ENCODE measurements around the gene OLIG1. TPM values are rescaled to one million over a fixed set of nuclear protein-coding genes. Genes with fewer than 3 reads are reported as not detected.

Gene OLIG1
- total RNA-seq, 1 donor from 2014 or later: not detected

DNA sequence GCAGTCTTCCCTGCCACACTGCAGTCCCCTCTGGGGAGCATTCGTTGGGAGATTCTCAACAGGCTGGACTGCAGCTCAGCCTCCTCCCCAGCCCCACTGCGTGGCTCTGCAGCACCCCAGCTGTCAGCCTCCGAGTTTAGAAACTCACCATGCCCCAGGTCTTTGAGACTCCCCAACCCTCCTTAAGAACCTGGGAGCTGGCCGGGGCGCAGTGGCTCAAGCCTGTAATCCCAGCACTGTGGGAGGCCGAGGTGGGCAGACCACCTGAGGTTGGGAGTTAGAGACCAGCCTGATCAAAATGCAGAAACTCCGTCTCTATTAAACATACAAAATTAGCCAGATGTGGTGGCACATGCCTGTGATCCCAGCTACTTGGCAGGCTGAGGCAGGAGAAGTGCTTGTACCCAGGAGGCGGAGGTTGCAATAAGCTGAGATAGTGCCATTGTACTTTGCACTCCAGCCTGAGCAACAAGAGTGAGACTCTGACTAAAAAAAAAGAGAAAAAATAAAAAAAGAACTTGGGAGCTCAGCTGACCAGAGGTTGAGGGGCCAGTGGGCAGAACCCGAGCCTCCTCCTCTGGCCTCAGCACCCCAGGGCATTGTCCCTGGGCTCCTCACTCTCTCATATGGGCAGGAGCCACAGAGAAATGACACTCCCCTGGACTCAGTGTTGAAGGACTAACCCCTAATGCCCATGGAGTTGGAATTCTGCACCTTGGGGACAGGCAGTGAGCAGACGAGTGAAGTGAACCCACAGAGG is 38.6 kb upstream of the OLIG1 start:
- no peak for DNase-seq (ENCODE audit: low spot score)

DNA sequence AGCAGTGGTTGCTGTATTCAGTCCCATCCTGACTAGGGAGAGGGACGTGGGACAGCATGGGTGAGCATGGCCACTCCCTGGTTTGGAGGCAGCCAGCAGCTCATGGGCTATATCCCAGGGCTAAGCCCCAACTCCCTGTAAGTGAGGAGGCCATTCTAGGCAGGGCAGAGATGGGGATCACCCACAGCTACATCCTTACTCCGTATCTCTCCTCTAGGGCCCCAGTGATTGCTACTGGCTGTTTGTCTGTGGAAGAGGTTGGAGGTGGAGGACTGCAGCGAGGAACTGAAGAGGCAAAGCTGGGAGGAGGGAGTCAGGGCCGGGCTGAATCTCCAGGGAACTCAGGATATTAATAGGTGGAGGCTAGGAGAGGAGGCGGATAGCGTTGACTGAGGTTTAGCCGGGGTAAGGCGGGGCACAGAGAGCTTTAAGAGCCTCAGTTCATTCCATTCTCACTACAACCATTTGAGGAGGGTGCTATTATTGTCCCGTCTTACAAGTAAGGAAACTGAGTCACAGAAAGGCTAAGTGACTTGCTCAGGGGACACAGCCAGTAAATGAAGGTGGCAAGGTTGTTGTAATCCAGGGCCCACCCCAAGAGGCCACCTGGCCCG is 37.4 kb upstream of the OLIG1 start:
- DNase-seq (ENCODE audit: low spot score): no peak

DNA sequence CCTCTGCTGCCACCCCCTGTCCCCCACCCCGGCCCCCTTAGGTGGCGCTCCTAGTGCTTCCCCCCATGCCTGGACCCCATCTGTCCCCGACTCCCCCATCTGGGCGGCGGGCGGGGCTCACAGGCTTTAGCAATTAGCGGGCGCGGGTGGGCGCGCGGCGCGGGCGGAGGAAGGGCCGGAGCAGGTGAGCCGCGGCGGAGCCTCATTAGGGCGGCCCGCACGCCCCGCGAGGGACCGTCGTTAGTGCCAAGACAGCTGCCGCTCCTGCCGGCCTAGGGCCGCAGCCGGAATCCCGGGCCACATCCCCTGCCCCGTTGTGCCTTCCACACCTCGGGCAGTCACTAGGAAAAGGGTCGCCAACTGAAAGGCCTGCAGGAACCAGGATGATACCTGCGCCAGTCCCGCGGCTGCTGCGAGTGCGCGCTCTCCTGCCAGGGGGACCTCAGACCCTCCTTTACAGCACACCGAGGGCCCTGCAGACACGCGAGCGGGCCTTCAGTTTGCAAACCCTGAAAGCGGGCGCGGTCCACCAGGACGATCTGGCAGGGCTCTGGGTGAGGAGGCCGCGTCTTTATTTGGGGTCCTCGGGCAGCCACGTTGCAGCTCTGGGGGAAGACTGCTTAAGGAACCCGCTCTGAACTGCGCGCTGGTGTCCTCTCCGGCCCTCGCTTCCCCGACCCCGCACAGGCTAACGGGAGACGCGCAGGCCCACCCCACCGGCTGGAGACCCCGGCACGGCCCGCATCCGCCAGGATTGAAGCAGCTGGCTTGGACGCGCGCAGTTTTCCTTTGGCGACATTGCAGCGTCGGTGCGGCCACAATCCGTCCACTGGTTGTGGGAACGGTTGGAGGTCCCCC is 36.6 kb upstream of the OLIG1 start:
- no peak for DNase-seq (ENCODE audit: low spot score)

DNA sequence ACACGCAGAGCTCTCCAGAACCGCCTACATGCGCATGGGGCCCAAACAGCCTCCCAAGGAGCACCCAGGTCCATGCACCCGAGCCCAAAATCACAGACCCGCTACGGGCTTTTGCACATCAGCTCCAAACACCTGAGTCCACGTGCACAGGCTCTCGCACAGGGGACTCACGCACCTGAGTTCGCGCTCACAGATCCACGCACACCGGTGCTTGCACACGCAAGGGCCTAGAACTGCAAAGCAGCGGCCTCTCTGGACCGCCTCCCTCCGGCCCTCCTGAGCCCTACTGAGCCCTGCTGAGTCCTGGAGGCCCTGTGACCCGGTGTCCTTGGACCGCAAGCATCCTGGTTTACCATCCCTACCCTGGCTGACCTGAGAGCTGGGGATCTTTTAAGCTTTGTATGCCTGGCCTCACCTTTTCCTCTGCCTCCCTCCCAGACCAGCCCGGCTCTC is 36.0 kb upstream of the OLIG1 start:
- no peak for DNase-seq (ENCODE audit: low spot score)

DNA sequence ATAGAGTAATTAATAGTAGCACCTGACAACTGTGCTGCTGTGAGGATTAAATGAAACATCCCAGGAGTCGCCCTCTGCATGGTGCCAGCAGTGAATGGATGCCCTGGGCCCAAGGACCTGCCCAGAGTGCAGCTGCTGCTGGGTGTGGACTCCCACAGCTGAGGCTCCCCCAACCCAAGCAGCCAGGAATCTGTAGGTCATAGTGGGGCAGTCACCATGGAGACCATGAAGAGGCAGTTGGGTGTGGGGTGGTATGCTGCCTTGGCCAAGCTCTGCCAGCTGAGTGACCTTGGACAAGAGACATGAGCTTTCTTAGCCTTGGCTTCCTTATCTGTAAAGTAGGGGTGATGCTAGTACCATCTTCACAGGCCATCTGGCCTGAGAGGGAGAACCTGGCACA is 34.8 kb upstream of the OLIG1 start:
- DNase-seq (ENCODE audit: low spot score): no peak

DNA sequence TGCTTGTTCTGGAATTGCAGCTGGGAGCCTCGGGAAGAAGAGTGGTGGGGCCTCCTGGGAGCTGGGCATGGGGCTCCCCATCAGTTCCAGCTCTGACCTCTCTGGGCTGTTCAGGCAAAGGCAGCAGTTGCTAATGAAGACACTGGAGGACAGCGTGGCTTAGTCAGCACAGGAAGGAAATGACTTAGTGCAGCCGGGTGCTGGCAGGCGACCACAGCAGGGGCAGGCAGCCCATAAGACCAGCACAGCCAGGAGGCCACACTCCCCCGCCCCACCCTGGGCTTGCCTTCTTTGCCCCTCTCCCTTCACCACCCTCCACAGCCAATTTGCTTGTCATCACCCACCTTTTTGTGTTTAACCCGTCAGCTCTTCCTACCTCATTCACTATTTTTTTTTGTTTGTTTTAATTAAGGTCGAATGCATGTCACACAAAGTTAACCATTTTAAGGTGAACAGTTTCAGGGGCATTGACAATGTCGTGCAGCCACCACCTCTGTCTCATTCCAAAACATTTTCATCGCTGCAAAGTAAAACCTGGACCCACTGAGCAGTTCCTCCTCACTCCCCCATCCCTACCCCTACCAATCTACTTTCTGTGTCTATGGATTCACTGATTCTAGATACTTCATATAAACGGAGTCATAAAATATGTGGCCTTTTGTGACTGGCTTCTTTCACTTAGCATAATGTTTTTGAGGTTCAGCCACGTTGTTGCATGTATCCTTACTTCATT is 33.3 kb upstream of the OLIG1 start:
- DNase-seq (ENCODE audit: low spot score): no peak

DNA sequence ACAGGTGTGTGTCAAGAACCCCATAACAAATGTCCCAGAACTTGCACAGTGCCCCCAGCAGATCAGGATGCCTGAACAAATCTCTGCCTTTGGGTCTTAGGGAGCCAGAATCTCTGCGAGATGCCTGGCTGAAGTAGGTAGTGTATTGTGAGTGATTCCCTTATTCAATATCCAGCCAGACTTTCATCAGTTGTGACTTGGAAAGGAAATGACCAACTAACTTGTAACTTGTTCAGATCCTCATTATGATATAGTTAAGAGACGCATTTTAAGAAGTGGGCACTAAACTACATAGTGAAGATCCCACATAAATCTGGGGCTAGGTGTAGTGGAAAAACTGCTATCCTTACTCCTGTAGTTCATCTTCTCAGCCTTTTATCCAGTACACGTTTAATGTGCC is 32.4 kb upstream of the OLIG1 start:
- DNase-seq (ENCODE audit: low spot score): no peak

DNA sequence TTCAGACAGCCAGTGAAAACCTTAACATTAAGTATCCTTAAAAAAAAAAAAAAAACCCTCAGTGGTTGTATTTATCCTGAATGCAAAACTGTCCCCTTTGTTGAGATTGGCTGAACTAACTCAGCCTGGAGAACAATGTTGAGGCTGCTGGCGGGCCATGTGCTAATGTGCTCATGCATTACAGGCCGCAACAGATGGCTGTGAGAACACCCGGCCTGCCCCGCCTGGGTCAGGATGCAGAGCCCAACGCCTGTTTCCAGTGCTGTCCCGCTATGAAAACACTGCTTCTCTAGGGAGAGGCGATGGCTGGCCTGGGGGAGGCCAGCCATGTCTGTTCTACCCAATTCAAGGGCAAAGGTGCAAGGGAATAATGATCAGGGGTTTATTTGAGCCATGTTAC is 30.4 kb upstream of the OLIG1 start:
- DNase-seq (ENCODE audit: low spot score): no peak

DNA sequence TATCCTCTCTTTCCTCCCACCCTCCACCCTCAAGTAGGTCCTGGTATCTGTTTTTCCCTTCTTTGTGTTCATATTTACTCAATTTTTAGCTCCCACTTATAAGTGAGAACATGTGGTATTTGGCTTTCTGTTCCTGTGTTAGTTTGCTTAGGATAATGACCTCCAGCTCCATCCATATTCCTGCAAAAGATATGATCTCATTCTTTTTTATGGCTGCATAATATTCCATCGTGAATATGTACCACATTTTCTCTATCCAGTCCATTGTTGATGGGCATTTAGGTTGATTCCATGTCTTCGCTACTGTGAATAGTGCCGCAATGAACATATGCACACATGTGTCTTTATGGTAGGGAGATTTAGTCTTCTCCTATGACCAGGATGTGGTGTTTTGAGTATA is 29.7 kb upstream of the OLIG1 start:
- DNase-seq (ENCODE audit: low spot score): no peak

DNA sequence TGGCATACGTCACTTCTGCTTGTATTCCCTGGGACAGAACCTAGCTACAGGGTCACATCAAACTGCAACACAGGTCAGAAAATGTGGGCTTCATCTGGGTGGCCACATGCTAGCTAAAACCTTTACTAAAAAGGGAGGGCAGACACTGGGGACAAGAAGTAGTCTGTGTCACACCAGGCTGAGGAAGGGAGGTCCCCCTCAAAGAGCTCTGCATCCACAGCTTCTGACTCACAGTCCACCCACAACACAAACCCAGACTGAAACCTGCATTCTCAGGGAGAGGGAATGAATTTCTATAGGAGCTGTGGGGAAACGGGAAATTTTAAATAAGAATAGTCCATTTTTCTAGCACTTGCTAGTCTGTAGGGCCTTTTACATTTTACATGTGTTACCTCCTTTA is 28.0 kb upstream of the OLIG1 start:
- DNase-seq (ENCODE audit: low spot score): no peak

DNA sequence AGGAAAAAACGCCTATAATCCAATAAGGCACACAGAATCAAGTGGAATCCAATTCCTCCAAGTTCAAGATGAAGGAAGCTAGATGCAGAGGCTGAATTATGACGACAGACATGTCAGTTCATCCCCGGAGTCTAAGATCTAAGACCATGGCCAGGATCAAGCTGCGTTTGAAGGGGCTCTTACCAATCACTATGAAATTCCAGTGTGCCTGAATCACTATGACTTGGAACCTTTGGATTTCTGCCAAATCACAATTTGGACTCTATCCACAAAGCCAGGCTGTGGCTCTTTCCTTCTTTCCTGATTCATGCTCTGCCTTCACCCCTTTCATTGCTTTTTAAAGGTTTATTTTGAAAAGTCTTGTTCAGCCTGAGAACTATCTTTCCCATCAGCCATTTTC is 27.1 kb upstream of the OLIG1 start:
- peak; percentile 91 for DNase-seq (ENCODE audit: low spot score)

DNA sequence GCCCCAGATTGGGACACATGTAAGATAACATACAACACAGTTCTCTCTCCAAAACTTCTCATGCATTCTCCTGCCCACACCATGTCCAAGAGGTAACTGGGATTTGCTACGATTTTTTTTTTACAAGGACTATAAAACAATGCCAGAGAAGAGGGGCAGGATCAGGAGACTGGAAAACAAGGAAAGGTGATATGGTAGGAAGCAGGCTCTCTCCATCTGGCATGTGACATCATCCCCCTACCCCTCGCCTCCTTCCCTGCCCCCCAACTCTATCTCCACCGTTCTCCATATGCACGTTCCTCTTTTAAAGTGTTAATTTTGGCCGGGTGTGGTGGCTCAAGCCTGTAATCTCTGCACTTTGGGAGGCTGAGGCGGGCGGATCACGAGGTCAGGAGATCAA is 23.5 kb upstream of the OLIG1 start:
- no peak for DNase-seq (ENCODE audit: low spot score)

DNA sequence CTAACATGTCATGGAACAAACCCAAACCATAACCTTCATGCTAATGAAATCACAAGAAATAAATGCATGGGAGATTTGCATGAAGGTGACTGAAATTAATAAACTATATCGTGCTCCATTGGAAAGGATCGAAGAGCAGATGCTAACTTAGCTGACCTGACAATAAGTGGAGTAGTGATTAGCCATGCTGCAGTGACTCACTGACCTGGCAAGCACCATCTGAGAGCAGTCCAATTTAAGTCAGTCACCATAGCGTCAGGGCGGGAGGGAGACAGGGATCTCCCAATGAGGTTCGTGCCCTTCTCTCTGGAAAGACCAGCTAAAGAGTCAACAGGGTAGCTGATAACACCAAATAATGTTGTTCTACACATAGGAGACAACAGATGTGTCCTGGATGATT is 22.7 kb upstream of the OLIG1 start:
- DNase-seq (ENCODE audit: low spot score): no peak

DNA sequence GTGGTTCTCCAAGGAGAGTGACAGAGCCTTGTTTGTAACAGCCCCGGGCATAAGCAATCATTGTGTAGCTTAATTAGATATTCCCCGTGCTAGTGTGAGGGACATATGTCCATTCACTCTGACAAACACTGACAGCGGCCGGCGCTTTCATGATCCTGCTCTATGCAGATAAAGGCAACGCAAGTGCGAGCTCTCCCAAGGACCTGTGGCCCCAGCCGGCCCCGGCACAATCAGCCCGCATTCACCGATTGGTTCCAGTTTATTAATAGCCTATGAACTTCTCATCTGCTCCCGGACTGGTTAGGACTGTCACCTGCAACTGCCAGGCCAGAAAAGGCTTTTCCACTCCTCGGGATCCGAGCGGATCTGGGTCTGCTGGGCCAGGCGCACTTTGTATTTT is 18.0 kb upstream of the OLIG1 start:
- DNase-seq (ENCODE audit: low spot score): no peak

DNA sequence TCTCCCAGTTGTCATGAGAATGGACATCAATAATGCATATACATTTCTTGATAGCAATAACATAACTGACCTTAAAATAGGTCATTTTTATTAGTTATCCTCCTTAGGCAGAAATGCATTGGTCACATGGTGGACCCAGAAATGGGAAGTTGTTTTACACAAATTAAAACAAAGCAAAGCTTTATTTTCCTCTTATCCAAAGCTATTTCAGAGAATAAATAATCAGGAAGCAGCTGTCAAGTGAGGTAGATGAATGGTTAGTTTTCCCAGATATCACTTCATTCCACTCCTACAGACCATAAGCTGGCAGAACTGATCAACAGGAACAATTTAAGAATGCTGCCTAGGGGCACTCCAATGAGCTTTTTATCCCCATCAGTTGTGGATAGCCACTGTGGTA is 16.0 kb upstream of the OLIG1 start:
- no peak for DNase-seq (ENCODE audit: low spot score)

DNA sequence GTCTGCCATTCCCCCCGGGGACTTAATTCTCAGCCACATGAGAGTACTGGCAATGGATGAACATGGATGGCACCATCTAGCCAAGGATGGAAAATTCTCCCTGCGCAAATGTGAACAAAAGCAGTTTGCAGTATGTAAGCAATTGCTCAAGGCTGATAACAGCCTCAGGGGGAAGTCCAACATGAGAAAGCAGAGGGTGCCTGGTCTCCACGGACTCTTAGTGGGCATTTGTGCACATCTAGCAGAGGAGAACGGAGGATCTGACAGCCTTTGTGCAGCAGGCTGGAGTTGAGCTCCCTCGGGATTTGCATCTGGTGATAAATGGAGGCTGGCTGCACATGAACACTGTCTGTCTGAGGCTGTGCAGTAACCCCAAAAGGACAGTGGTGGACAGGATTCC is 13.9 kb upstream of the OLIG1 start:
- DNase-seq (ENCODE audit: low spot score): no peak

DNA sequence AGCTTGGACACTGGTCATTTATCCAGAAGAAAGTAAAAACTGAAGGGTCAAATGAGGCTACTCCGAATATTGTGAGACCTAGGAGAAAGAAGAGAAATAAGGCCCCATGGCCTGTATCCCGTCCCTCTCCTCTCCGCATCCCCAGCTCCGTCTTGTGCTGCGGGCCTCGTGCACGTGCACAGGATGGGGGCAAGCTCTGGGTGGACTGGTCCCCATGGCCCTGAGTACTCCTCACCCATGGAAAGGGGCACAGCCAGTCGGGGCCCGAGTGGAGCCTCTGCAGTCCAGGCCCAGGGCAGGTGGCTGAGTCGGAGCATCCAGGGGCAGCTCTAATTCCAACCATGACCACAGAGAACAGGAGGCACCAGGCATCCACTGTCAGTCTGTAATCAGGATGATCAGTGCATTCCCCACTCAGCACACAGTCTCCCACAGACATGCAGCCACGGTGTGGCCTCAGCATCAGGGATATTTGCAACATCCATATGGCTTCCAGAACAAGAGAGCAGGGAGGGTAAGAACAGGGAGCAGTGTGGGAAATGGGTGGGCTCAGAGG is 12.5 kb upstream of the OLIG1 start:
- DNase-seq (ENCODE audit: low spot score): no peak

DNA sequence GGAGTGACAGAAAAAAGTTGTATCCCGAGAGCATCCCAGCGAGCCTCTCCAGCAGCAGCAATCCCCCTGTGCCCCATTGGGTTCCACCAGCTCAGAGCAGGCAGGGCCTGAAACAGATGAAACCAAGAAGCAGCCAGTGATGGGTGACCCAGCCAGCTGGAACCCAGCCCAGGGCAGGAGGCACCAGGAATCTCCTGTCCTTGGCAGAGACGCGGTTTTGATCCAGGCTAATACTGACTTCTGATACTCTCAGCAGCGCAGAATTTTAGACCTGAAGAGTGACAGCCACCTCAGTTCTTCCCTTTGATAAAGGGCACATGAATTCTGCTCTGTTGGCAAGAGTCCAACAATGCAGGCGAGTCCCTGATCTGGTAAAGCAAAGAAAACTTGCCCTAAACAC is 11.4 kb upstream of the OLIG1 start:
- no peak for DNase-seq (ENCODE audit: low spot score)

DNA sequence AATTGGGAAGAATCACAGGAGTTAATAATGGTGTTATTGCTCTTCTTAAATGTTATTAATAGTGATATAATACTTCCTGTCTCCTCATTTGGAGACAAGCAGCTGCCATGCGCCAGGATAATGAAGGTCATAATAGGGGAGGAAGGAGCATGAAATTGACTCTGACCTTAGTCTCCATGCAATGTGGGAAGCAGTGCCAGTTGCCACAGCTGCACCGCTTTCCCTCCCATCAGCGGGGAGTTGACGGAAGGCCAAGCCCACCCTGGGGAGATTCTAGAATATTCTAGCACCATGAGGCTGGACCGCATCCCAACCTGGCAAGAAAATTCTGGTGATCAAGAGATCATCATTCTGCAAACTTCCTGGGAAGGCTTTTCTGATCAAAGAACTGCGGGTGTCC is 11.0 kb upstream of the OLIG1 start:
- no peak for DNase-seq (ENCODE audit: low spot score)

DNA sequence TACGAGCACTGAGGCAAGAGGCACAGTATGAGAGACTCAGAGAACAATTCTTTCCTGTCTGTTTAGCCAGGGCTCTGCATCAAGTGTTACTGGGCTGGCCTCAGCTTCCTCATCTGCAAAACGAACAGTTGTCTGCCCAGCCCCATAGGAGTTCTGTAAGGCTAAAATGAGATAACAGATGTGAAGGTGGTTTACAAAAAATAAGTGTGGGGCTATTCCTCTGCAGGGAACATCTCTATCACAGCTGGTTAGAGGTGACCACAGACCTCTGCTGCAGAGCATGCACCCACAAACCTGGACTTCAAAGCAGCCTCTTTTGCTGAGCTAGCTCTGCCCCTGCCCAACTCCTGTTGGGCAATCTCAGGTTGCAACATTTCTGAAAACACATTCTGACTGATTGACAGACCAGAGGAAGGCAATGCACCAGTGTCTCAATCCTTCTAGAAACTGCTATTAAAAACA is 10.5 kb upstream of the OLIG1 start:
- DNase-seq (ENCODE audit: low spot score): peak; percentile 38

DNA sequence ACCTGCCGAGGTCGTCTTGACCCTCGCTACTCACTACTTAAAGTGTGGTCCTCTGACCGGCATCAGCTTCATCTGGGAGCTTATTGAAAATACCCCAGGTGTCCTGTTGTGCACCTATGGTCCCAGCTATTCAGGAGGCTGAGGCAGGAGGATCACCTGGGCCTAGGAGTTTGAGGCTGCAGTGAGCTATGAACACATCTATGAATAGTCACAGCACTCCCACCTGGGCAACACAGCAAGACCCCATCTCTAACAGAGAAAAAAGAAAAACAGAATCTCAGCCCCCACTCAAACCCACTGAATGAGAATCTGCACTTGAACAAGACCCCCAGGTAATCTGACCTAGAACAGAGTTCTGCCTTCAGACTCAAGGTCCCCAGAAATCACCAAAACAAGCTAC is 8.7 kb upstream of the OLIG1 start:
- DNase-seq (ENCODE audit: low spot score): no peak
